T47D (cell line): Measurements from ENCODE around the gene CYP19A1.

Source experiments
- DNase-seq, 2 experiments: peaks; one replicate each; pipeline versions ENCODE4 v3.0.0 to v3.0.0-alpha.2; 2011 to 2012; ENCODE audit warnings: low read depth in 1 of 2, low spot score in 1 of 2
- JUND ChIP-seq: IDR thresholded peaks from 2 replicates; pipeline ENCODE4 v1.6.1; 2012; ENCODE audit warnings: low read depth
- in situ Hi-C: cut with HindIII; loops from 2 replicates; pipeline ENCODE4 v1.10.0; 2016; ENCODE audit warnings: low sequenced_read_pairs, low pct_unique_long_range_greater_than_20kb

Gene CYP19A1

DNA sequence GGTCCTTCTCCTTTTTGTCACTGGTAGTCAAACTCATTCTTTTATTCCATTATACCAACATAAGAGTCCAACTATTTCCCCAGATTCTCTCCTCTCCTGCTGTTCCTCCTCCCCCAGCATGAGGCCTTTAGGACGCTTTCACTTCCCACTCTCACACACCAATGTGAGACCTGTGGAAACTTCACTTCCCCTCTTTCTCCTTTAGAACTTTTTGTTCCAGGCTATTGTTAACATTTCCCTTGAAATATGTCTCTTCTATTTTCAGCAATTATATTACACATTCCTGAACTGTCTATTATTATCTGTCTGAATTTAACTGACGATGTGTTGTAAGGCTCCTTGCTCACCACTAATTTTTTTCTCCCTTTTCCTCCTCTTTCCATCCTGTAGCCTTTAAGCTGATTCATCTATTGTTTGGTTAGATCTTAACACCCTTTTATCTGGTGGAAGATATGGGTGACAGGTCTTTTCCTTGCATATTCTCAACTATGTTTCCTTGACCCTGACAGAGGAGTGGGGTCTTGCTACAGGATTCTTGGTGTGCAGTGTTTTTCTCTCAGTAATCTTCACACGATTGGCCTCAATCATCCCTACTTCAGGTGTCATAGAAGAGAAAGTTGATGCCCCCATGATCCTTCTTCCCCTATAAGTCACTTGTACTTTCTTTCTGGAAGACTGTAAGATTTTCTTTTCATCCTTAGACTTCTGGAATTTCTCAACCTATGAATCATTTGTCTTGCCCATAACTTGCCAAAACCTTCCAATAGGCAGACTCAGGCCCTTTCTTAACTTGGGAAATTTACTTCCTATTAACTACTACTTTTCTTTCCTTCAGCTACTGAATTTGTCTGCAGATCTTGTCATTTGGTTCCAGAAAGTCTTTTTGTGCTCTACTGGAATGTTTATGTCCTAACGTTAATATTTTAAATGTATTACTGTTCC is 5.9 kb downstream of the CYP19A1 start:
- DNase-seq = no peak
- TF ChIP-seq JUND = no peak
- in situ Hi-C loops = no loop called here

DNA sequence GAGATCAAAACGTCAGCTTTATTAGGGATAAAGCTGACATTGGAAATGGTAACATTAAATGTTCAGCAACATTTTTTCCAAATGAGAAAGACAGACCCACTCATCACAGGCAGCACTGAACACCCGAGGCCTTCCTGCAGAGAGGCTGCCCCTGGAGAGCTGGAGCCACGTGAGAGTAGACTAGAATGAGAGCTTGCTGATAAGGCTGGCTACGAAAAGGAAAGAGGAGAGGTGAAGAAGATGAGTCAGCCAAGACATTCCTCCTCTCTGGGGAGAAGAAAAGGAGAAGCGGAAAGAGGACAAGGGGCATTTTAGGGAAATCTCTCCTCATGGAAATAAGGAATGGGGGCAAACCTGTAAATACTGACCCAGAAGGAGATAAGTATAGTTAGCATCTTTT is 7.3 kb downstream of the CYP19A1 start:
- in situ Hi-C loops = no loop called here
- TF ChIP-seq JUND = no peak
- DNase-seq = no peak

DNA sequence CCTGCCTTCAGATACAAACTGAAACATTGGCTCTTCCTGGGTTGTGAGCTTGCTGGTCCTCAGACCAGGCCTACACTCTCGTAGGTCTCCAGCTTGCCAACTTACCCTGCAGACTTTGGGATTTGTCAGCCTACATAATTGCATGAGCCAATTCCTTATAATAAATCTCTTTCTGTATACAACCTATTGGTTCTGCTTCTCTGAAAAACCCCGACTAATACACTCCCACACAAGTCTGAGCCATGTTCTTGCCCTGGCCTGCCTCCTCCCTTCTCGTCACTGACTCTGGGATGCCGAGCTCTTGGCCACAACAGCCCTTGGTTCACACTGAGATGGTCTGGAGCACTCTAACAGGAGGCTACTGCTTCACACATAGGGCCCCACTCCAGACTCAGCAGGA is 9.5 kb downstream of the CYP19A1 start:
- no peak for TF ChIP-seq JUND
- in situ Hi-C loops = no loop called here
- no peak for DNase-seq

DNA sequence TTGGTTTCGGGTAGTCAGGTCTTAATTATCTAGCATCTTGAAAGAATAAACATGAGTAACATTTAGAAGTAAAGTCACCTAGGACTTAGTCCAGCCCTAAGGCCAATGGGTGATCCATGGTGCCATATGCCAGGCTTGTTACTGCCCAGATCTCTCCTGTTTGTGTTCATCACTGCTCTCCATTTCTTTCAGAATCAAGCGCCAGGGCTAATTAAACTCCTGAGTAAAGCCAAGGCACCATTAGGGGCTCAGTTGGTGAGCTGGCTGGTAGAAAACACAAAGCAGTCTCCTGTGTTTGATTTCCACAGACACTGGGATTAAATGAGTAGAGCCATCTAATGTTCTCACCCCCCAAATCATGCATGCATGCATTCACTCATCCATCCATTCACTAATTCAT is 11.3 kb downstream of the CYP19A1 start:
- TF ChIP-seq JUND = no peak
- no peak for DNase-seq
- in situ Hi-C loops = no loop called here

DNA sequence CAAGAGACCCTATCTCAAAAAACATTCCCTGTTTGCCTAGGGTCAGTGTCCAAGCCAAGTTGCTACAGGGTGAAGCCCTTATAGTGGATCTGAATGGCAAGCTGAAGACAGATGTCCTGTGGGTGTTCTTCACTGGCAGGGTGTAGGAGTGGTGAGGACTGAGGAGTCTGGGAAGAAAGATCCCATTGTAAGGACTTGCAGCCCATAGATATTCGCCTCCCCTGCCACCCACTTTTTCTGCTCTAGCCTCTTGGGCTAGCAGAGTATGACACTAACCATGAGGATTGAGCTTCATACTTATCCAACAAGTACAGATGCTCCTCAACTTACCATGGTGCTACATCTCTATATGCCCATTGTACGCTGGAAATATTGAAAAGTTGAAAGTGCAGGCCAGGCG is 13.2 kb downstream of the CYP19A1 start:
- in situ Hi-C loops = no loop called here
- DNase-seq = no peak
- no peak for TF ChIP-seq JUND

DNA sequence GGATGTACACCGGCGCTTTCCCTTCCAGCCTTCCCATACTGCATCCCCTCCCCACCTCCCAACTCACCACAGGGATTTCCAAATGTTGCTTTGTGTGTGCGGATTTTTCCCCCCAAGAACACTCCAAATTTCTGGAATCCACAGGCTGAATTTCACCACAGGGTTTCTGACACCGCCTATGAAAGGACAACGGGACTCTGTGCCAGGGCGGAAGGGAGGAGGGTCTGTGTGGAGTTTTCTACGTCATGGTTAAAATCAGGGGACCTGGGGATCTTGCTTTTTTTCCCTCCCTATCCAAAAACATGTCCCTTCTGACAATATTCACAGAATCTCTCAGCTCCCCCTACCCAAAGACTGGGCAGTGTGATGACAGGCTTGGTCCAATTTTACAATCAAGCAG is 14.6 kb downstream of the CYP19A1 start:
- DNase-seq = no peak
- in situ Hi-C loops = no loop called here
- no peak for TF ChIP-seq JUND

DNA sequence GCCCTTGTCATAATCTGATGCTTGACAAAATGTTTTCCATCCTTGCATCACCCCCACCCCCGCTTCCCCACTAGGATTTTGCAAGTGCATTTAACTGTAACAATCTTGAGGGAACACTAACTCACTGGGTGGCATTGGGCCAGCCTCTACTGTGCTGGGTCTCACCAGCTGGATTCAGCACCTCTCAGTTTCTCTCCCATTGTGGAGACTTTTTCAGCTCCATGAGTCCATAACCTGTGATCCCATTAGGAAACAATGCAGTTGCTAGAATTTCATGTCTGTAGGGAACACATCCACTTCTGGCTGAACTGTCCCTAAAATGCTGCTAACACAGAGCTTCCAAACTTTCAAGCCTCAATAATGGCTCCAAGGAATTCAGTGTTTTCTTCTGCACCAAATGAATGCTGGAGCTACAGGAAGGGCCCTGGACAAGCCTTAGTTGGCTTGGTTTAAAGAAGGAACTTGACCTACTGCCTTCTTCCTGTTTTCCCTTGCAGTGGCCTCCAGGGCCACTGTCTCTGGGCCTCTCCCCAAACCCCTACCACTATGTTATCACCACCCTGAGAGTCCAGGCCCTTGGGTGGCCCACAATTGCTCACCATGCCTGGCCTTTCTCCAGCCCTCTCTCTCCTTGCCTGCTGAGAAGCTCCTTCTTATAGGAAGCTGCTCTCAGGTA is 15.6 kb downstream of the CYP19A1 start:
- in situ Hi-C loops = no loop called here
- TF ChIP-seq JUND = no peak
- DNase-seq = no peak

DNA sequence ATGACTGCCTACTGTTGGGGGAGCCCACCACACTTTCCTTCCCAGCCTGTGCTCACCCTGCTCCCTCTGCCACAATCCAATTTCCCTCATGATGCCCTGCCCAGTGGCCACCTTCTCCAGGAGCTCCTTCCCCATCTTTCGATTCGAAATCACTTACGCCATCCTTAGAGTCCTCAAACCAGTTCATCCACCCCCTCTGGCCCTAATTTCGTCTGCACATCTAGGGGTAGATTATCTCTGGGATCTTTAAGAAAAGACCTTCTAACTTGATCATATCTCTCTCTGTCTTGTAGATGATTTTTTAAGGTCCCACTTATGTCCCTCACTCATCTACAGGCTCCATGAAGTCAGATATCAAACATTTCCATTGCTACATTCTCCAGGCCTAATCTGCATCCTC is 17.1 kb downstream of the CYP19A1 start:
- in situ Hi-C loops = no loop called here
- no peak for TF ChIP-seq JUND

DNA sequence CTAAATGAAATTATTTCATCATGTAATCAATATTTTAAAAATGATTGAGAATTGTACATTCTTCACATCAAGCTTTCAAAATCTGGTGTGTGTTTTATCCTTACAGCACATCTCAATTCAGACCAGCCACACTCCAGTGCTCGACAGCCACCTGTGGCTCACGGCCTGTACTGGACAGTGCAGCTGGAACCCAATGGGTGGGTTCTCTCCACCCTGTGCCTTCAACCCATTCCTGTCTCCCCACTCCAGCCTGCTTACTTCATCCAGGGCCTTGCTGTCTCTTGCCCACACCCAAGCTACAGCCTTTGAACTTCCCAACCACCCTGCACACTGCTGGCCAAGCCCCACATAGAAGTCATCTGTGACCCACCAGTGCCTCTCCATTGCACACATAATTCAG is 17.6 kb downstream of the CYP19A1 start:
- in situ Hi-C loops = no loop called here
- no peak for TF ChIP-seq JUND

More for the DNA sequence above, 17.1 kb downstream of the CYP19A1 start:
- no peak for DNase-seq

DNA sequence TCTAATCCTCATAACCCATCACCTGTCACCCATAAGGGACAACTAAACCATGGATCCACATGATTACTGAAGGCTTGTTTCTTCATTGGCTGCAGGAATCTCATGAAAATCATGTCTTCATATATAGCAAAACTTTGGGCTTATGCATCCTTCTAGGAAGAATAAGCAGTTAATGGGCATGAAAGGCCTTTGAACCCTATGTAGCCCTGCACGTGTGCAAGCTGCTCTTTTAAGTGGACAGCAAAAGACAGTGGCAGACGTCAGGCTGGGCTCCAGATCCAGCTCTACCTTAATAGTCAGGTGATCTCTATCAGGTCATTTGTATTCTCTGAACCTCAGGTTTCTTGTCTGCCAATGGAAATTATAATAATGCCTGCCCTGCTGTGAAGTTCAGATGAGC is 18.9 kb downstream of the CYP19A1 start:
- TF ChIP-seq JUND = no peak
- in situ Hi-C loops = no loop called here
- no peak for DNase-seq

More for the DNA sequence above, 17.6 kb downstream of the CYP19A1 start:
- DNase-seq = no peak

DNA sequence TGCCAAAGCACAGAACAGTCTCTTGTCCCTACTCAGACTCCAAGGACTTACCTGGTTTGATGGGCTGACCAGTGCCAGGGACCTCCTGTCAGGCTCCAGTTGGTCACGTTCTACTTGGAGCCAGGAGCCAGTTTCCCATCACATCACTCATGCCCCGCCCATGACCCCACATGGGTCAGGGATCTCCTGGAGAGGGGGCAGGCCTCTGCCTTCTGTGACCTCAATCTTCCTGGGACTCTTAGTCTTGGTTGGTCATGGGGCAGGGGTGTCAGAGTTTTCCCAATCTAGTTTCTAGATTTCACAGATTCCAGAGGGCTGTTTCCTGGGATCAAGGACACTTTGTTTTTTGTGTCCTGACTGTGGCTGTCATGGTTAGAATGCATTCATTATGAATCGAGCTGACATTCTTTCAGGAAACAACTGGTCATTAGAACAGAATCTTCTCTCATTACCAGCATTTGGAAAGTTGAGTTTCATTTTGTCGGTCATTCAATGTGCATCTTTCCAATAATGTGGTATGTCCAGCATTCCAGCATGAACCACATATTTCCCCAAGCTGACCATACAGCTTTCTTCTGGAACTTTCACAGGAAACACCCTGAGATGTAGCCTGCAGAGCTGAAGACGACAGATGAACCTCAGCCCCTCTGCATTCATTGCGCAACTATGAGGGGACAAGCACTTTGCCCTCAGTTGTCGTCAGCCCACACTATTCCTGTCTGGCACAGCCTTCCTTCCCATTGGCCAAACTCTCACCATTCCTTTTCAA is 19.8 kb downstream of the CYP19A1 start:
- DNase-seq = no peak
- TF ChIP-seq JUND = no peak
- in situ Hi-C loops = no loop called here

DNA sequence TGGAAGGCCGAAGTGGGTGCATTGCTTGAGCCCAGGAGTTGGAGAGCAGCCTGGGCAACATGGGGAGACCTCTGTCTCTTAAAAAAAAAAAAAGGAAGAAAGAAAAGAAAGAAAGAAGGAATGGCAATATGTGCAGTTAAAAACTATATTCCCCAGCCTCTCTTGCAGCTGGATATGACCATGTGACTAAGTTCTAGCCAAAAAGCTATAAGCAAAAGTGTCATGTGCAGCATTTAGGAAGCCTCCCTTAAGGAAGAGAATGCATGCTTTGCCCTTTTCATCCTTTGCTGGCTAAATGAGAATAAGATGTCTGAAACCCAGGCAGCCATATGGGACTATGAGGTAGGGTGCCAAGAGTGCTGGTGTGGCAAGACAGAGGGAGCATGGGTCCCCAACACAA is 21.8 kb downstream of the CYP19A1 start:
- no peak for TF ChIP-seq JUND

DNA sequence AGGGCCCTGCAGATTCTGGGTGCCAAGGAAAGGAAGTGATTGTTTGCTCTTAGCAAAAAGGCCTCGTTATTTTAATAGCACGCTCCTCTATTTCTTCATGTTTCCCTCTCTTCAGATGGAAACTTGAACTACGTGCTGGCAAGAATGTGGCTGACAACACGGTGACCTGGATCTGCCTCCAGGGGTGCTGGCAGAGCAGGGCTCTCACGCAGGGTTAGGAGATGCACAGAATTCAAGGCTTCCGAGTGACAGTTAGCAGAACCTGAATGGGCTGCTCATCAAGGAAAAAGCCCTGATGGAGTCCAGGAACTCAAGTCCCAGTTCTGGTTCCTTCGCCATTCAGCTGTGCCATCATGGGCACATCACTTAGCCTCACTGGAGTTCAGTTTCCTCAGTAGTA is 22.7 kb downstream of the CYP19A1 start:
- DNase-seq = no peak
- in situ Hi-C loops = no loop called here
- no peak for TF ChIP-seq JUND

More for the DNA sequence above, 21.8 kb downstream of the CYP19A1 start:
- DNase-seq = no peak
- in situ Hi-C loops = no loop called here
